ENCODE results near the gene HES5. TPM values are rescaled to one million over a fixed set of nuclear protein-coding genes. Genes with fewer than 3 reads are reported as not detected.
A peak's percentile ranks its signal among the peaks of the same experiment; 100 is the strongest.

Gene HES5
- total RNA-seq, 1 donor from 2014 or later, result not detected

DNA sequence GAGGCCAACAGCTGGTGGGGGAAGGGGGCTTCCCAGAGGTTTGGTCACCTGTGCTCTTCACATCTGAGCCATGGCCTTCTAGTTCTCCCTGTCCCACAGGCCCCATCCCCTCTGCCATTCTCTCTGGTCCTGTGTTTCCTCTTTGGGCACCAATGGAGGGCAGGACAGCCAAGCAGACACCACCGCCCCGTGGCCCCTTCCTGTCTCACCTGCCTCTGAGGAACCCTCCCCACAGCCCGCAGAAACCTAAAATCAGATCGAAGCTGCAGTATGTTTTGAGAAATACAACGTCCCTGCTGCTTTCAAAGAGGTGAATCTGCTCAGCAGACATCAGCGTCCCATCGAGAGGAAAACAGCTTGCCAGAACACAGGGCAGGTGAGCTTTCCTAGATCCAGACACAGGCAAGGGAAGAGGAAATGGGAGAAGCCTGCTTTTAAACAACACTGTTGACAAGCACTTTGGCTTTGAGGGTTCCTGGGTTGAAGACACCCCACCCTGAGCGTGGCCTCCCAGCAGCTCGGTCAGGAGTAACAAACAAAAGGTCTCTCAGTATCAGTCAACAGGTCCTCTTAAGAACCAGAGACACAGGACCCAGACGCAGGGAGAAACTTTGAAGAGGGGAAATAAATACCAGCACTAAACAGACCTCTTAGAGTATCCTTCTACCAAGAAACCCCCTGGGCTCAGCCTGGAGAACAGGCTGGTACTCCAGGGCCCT is 6.0 kb downstream of the HES5 start:
- TF ChIP-seq, protein P1, sequence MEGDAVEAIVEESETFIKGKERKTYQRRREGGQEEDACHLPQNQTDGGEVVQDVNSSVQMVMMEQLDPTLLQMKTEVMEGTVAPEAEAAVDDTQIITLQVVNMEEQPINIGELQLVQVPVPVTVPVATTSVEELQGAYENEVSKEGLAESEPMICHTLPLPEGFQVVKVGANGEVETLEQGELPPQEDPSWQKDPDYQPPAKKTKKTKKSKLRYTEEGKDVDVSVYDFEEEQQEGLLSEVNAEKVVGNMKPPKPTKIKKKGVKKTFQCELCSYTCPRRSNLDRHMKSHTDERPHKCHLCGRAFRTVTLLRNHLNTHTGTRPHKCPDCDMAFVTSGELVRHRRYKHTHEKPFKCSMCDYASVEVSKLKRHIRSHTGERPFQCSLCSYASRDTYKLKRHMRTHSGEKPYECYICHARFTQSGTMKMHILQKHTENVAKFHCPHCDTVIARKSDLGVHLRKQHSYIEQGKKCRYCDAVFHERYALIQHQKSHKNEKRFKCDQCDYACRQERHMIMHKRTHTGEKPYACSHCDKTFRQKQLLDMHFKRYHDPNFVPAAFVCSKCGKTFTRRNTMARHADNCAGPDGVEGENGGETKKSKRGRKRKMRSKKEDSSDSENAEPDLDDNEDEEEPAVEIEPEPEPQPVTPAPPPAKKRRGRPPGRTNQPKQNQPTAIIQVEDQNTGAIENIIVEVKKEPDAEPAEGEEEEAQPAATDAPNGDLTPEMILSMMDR (IDR thresholded peaks at IDR 0.05), result no peak

DNA sequence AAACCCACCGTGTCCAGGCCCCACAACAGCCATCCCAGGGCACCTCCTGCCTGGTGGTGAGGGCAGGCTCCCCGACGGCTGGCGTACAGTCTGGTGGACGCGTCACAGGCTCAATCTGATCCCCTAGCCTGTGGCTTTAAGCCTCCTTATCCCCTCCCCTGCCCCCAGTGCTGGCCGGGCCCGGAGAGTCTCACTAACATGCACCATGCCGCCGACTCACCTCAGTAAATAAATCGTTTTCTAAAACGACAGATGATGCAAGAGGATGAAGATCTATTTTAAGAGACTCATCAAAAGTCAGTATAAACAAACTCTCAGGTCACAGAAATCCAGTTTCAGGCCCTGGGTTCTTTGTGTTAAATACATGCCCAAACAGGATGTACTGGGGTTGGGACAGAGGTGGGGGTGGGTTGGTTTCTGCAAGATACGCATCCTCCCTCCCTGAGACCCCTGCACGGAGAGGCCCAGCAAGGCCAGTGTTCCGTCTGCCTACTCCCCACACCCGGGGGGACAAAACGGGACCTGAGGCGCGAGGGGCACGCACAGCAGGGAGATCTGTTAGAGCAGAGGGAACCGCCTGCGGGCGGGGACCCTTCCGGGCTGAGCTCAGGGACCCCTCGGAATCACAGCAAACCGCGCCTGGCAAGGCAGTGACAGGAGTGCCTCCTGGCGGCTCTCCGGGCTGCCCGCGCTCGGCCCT is 6.7 kb downstream of the HES5 start:
- peaks cover 35% of the 10 kb centered on the region for H3K4me1 Mint-ChIP-seq (ENCODE audit: unreplicated experiment)
- no peaks in the 10 kb centered on the region for H3K9me3 Mint-ChIP-seq (ENCODE audit: unreplicated experiment)
- no peaks in the 10 kb centered on the region for H3K27me3 Mint-ChIP-seq (ENCODE audit: unreplicated experiment)
- no peak for DNase-seq (ENCODE audit: extremely low spot score, unreplicated experiment)
- peaks cover 15% of the 10 kb centered on the region for H3K36me3 Mint-ChIP-seq (ENCODE audit: unreplicated experiment)
- H3K27ac Mint-ChIP-seq (ENCODE audit: unreplicated experiment), result peak overlapping the region; percentile 12
- H3K4me3 Mint-ChIP-seq (ENCODE audit: unreplicated experiment), result no peak overlapping the region
- TF ChIP-seq, protein P1 (IDR thresholded peaks at IDR 0.05), result no peak

More for the DNA sequence above, 6.0 kb downstream of the HES5 start:
- Mint-ChIP-seq H3K9me3 (ENCODE audit: unreplicated experiment) (no peaks in the 10 kb centered on the region), H3K4me3 (ENCODE audit: unreplicated experiment) (peak overlapping the region; percentile 87), H3K36me3 (ENCODE audit: unreplicated experiment) (peaks cover 8% of the 10 kb centered on the region), H3K27me3 (ENCODE audit: unreplicated experiment) (no peaks in the 10 kb centered on the region), H3K27ac (ENCODE audit: unreplicated experiment) (peak overlapping the region; percentile 15), H3K4me1 (ENCODE audit: unreplicated experiment) (peaks cover 41% of the 10 kb centered on the region)
- no peak for DNase-seq (ENCODE audit: extremely low spot score, unreplicated experiment)

DNA sequence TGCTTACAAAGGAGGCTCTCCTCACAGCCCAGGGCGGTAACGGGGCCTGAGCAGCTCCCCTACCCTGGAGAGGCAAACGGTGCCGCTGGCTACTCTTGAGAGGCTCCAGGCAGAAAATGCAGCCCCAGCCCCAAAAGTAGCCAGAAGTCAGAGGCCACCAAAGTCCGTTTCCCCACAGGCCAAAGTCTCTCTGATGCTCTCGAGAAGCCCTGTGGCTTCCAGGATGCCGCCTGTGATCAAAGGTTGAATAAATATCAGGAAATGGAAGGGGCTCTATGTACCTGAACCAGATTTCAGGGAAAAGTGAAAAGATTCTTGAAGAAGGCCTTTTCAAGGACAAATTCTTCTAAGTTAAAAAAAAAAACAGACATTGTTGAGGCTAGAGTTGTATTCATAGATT is 7.8 kb downstream of the HES5 start:
- H3K36me3 Mint-ChIP-seq (ENCODE audit: unreplicated experiment), result peaks cover 21% of the 10 kb centered on the region
- no peak for DNase-seq (ENCODE audit: extremely low spot score, unreplicated experiment)
- H3K27ac Mint-ChIP-seq (ENCODE audit: unreplicated experiment), result no peak overlapping the region
- H3K4me1 Mint-ChIP-seq (ENCODE audit: unreplicated experiment), result peaks cover 26% of the 10 kb centered on the region
- TF ChIP-seq, protein P1 (IDR thresholded peaks at IDR 0.05), result no peak
- H3K27me3 Mint-ChIP-seq (ENCODE audit: unreplicated experiment), result no peaks in the 10 kb centered on the region
- no peaks in the 10 kb centered on the region for H3K9me3 Mint-ChIP-seq (ENCODE audit: unreplicated experiment)
- no peak overlapping the region for H3K4me3 Mint-ChIP-seq (ENCODE audit: unreplicated experiment)

DNA sequence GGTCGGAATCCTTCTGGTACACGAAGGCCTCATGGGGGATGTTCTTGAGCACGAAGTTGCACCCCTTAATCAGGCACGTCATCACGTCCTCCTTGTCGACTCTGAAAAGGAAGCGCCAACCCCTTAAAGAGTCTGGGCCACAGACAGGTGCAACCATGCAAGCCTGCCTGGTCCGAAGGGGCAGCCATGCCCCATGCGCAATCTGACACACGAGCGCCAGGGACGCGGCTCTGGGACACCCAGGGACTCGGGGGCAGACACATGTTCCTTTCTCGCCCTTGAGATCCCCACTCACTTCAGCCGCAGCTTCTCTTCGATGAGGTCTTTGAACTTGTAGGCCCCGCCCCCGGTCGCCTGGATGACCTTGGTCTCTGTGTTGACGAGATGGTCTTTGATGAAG is 9.3 kb downstream of the HES5 start:
- TF ChIP-seq, protein P1 (IDR thresholded peaks at IDR 0.05), result no peak
- H3K36me3 Mint-ChIP-seq (ENCODE audit: unreplicated experiment), result peaks cover 23% of the 10 kb centered on the region
- no peak overlapping the region for H3K27ac Mint-ChIP-seq (ENCODE audit: unreplicated experiment)

DNA sequence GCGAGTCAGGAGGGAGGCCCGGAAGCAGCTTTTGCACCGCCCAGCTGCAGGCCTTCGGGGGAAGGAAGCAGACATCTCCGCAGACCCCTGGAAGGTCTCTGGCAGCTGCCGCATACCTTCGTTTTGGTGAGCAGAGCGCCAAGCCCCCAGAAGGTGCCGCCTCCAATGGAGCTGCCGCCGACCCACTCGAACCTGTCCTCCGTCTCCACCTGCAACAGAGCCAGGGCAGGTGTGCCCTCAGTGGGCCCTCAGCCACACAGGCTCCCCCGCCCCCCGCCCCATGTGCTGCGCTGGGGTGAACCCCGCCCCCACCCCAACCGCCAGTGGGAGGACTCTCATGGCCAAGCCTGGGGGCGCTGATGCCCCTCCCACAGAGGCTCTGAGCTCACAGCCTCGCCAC is 9.9 kb downstream of the HES5 start:
- TF ChIP-seq, protein P1 (IDR thresholded peaks at IDR 0.05), result no peak
- Mint-ChIP-seq H3K4me1 (ENCODE audit: unreplicated experiment) (peaks cover 18% of the 10 kb centered on the region), H3K27me3 (ENCODE audit: unreplicated experiment) (no peaks in the 10 kb centered on the region), H3K36me3 (ENCODE audit: unreplicated experiment) (peaks cover 23% of the 10 kb centered on the region), H3K27ac (ENCODE audit: unreplicated experiment) (no peak overlapping the region), H3K4me3 (ENCODE audit: unreplicated experiment) (no peak overlapping the region), H3K9me3 (ENCODE audit: unreplicated experiment) (no peaks in the 10 kb centered on the region)
- DNase-seq (ENCODE audit: extremely low spot score, unreplicated experiment), result no peak

More for the DNA sequence above, 9.3 kb downstream of the HES5 start:
- H3K4me1 Mint-ChIP-seq (ENCODE audit: unreplicated experiment), result peaks cover 20% of the 10 kb centered on the region
- H3K4me3 Mint-ChIP-seq (ENCODE audit: unreplicated experiment), result no peak overlapping the region
- no peak for DNase-seq (ENCODE audit: extremely low spot score, unreplicated experiment)
- H3K9me3 Mint-ChIP-seq (ENCODE audit: unreplicated experiment), result no peaks in the 10 kb centered on the region
- no peaks in the 10 kb centered on the region for H3K27me3 Mint-ChIP-seq (ENCODE audit: unreplicated experiment)
